ENCODE results near the gene TUBB.

TUBB gene

DNA sequence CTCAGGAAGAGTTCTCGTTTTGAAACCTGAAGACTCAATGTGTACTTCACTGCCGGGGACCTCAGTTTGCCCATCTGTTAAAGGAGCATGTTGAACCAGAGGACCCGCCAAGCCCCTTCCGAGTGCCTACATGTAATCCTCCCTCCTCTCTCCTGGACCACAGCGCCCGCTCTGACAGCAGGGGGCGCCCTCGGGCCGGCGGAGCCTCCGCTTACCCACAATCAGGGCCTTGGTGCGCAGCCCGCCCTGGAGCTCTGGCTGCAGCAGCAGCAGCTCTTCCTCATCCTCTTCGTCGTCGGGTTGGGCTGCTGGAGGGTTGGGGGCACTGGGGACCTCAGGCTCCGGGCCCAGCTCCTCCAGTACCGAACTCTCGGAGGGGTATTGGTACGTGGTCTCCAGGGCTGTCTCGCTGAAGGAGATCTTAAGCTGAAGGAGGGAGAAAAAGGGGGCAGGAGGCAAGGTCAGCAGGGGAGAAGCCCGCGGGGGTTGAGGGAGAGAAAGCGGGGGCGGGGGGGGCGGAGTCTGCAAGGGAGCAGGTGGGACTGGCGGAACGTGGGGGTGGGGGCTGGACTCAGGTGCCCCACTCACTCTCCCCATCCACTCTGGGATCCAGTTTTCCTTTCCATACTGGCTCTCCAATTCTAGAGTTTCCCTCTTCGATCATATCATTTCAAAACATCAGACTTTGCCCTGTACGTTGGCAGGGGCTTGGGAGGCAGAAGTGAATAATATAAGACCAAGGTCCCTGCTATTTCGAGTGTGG is 41.0 kb upstream of the TUBB start:
- Mint-ChIP-seq H3K27me3 (ENCODE audit: low read depth) (no peaks in the 10 kb centered on the region), H3K4me3 (peak overlapping the region in 2 of 3 experiments; percentile 60 to 65), H3K9me3 (no peaks in the 10 kb centered on the region), H3K27ac (peak overlapping the region in 2 of 3 experiments; percentile 51 to 73), H3K36me3 (ENCODE audit: low read depth) (peaks cover 33% of the 10 kb centered on the region), H3K4me1 (peaks cover 48% of the 10 kb centered on the region)
- TF ChIP-seq, protein P1, sequence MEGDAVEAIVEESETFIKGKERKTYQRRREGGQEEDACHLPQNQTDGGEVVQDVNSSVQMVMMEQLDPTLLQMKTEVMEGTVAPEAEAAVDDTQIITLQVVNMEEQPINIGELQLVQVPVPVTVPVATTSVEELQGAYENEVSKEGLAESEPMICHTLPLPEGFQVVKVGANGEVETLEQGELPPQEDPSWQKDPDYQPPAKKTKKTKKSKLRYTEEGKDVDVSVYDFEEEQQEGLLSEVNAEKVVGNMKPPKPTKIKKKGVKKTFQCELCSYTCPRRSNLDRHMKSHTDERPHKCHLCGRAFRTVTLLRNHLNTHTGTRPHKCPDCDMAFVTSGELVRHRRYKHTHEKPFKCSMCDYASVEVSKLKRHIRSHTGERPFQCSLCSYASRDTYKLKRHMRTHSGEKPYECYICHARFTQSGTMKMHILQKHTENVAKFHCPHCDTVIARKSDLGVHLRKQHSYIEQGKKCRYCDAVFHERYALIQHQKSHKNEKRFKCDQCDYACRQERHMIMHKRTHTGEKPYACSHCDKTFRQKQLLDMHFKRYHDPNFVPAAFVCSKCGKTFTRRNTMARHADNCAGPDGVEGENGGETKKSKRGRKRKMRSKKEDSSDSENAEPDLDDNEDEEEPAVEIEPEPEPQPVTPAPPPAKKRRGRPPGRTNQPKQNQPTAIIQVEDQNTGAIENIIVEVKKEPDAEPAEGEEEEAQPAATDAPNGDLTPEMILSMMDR (IDR thresholded peaks at IDR 0.05; ENCODE audit: unreplicated experiment in 3 of 3) = peak; percentile 87 to 93 (median 91)

DNA sequence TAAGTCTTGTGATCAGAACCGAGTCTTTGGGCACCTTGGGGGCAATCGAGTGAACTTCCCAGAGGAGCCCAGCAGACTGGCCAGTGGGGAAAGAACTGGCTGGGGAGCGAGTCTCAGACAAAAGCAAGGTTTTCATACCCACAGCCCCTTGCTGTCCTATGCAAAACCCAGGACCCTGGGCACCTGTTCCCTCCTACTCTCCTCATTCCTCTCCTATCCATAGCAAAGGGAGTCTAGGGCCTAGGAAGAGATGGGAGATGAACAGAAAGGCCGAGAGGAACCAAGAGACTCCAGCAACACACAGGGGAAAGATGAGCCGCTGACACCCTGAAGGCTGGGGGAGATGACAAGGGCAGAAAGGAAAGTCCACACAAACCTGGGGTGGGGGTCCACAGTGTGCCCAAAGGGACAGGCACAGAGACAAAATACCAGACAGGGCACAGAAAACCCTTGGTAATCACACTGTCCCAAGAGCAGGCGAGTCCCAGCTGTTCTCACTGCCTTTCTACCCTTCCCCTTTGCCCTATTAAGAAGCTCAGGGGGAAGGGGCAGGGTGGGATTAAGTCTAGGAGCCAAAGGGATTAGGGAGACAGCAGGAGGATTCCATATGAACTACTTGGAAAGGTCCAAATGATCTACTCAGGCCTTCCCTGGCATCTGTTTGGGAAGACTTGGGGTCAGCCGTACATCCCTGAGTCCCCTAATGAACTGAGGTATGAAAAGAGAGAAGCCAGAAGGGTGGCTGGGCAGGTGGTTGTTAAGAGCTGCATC is 40.2 kb upstream of the TUBB start:
- peak overlapping the region; percentile 57 to 68 (median 64) for H3K4me3 Mint-ChIP-seq

DNA sequence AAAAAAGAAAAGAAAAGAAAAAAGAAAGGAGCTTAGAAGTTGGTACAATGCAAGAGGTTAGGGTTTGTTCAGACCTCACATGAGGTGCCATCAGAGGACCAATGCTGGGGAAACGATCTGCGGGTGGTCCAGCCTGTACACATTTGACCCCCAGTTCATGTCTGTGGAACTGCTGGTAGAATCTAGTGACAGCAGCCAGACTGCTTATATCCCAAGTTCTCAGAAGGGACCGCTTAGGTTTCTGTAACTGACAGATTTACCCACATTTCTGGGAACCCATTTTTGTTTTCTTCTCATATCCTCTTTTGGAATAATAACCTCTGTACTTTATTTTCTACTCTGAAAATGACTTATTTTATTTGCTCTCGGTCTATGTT is 38.4 kb upstream of the TUBB start:
- no peaks in the 10 kb centered on the region for H3K27me3 Mint-ChIP-seq (ENCODE audit: low read depth)
- no peaks in the 10 kb centered on the region for H3K9me3 Mint-ChIP-seq
- H3K36me3 Mint-ChIP-seq (ENCODE audit: low read depth) = peaks cover 29% of the 10 kb centered on the region
- TF ChIP-seq, protein P1 (IDR thresholded peaks at IDR 0.05; ENCODE audit: unreplicated experiment in 3 of 3) = no peak
- H3K27ac Mint-ChIP-seq = peak overlapping the region; percentile 53 to 62 (median 57)
- H3K4me1 Mint-ChIP-seq = peaks cover 67% of the 10 kb centered on the region
- H3K4me3 Mint-ChIP-seq = peak overlapping the region; percentile 82 to 89 (median 89)

More for the DNA sequence above, 40.2 kb upstream of the TUBB start:
- peaks cover 54% of the 10 kb centered on the region for H3K4me1 Mint-ChIP-seq
- no peaks in the 10 kb centered on the region for H3K27me3 Mint-ChIP-seq (ENCODE audit: low read depth)
- peak overlapping the region; percentile 51 to 73 (median 63) for H3K27ac Mint-ChIP-seq
- H3K36me3 Mint-ChIP-seq (ENCODE audit: low read depth) = peaks cover 34% of the 10 kb centered on the region
- TF ChIP-seq, protein P1 (IDR thresholded peaks at IDR 0.05; ENCODE audit: unreplicated experiment in 3 of 3) = no peak
- no peaks in the 10 kb centered on the region for H3K9me3 Mint-ChIP-seq

DNA sequence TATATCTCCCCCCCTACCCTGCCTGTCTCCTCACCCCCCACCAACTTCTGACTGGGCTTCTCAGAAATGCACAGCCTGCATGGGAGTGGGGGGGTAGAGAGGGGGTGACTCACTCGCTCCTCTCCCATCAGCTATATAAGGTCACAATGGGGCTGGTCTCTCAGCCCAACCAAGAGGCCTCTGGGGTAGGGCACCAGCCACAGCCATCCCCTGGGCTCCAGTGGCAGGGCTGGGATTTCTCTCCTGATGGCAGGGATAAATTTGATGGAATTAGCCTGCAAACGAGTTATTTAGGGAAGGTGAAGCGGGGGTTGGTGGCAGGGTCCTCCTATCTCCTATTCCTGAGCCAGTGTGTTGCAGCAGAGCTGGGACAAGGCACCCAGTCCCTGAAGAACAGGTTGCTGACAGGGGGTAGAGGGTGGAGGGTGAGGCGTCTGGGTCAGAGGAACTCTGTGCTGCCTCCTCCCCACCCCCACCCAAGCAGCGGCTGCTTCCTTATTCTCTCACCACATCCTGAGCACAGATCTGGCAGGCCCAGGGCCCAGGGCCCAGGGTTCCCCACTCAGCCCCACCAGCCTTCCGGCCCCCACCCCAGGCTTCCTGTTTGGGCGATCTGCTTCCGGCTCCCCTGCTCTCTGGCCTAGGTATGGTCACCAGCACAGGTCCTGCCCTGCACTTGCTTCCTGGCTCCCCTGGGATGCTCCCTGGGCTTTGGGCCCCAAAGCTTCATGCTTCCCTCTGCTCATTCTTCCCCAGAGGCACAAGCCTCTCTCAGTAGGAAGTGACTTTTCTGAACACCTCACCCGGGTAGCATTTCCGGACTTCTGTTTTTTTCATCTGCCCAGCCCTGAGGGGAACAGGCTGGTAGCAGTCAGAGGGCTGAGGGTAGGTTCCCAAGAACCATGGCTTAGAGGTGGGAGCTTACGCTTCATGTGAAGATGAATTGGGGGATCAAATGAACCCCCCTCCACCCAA is 37.7 kb upstream of the TUBB start:
- TF ChIP-seq, protein P1 (IDR thresholded peaks at IDR 0.05; ENCODE audit: unreplicated experiment in 3 of 3) = no peak
- peaks cover 25% of the 10 kb centered on the region for H3K36me3 Mint-ChIP-seq (ENCODE audit: low read depth)
- H3K4me1 Mint-ChIP-seq = peaks cover 67% of the 10 kb centered on the region
- peak overlapping the region; percentile 53 to 82 (median 62) for H3K27ac Mint-ChIP-seq
- no peaks in the 10 kb centered on the region for H3K27me3 Mint-ChIP-seq (ENCODE audit: low read depth)
- H3K4me3 Mint-ChIP-seq = peak overlapping the region; percentile 82 to 89 (median 89)
- H3K9me3 Mint-ChIP-seq = no peaks in the 10 kb centered on the region

DNA sequence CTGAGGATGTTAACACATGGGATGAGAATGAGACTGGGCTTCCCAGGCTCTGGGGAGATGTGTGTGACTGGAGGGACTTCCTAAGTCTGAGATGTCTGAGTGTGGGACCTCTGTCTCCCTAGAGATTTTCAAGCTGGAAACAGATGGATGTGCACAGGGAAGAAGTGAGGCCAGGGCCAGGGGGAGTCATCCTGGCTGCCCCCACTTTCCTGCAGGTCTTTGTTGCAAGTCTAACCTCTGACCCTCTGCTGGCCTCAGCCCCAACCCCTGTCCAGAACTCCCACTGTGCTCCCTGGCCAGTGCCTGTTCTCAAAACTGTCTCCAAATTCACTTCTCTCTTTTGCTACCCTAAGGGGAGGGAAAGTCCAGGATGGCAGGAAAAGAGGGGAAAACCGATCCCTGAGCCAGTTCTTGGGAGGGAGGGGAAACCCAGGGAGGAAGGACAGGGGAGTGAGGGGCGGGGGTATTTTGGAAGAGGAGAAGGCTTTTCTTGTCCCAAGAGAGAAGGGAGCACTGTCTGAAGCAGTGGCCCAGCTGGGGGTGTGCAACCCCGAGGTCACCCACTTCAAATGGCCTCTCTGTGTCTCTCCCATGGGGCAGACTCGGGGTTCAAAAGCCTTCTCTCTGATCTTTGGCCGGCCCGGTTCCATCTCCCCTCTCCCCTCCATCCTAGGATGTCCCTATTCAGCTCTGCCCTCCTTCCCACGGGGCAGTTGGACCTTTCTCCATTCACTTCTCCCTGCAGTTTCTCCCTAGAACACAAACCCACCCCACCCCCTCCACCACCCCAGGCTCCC is 36.8 kb upstream of the TUBB start:
- H3K4me1 Mint-ChIP-seq = peaks cover 77% of the 10 kb centered on the region
- H3K36me3 Mint-ChIP-seq (ENCODE audit: low read depth) = peaks cover 25% of the 10 kb centered on the region
- H3K9me3 Mint-ChIP-seq = no peaks in the 10 kb centered on the region
- peak overlapping the region; percentile 53 to 82 (median 62) for H3K27ac Mint-ChIP-seq
- H3K27me3 Mint-ChIP-seq (ENCODE audit: low read depth) = no peaks in the 10 kb centered on the region
- TF ChIP-seq, protein P1 (IDR thresholded peaks at IDR 0.05; ENCODE audit: unreplicated experiment in 3 of 3) = no peak
- H3K4me3 Mint-ChIP-seq = peak overlapping the region; percentile 82 to 89 (median 89)
